HL-60 (cell line): ENCODE results near the gene KARS1.

ENCODE experiments used
- DNase-seq, 2 experiments: peaks; one replicate each; pipeline ENCODE4 v3.0.0-alpha.2; 2010 to 2020; ENCODE audit warnings: low read depth in 1 of 2, low spot score in 1 of 2
- H3K27ac ChIP-seq: fragments of 250-450 bp; sonication (Bioruptor Pico); replicated peaks from 2 replicates; pipeline ENCODE4 v1.5.1; 2020; ENCODE audit warnings: mild to moderate bottlenecking, moderate library complexity
- H3K27me3 ChIP-seq: fragments of 250-450 bp; sonication (Bioruptor Pico); 2 replicates; pipeline ENCODE4 v1.5.1; 2021; ENCODE audit warnings: mild to moderate bottlenecking, moderate library complexity; ENCODE audit not compliant: insufficient read depth, poor library complexity, severe bottlenecking
- H3K4me3 ChIP-seq: replicated peaks from 2 replicates; pipeline ENCODE4 v1.5.1; 2011; ENCODE audit warnings: mild to moderate bottlenecking, control low read depth, low read length; ENCODE audit not compliant: insufficient read depth
- CTCF ChIP-seq: IDR thresholded peaks from one replicate; pipeline ENCODE4 v1.5.1; 2011; ENCODE audit warnings: low read length, control low read depth, inconsistent platforms; ENCODE audit not compliant: insufficient read depth
- GABPA ChIP-seq: IDR thresholded peaks from 2 replicates; pipeline ENCODE4 v1.6.1; 2012; ENCODE audit warnings: low read depth
- POLR2AphosphoS5 ChIP-seq: IDR thresholded peaks from 2 replicates; pipeline ENCODE4 v1.6.1; 2012; ENCODE audit warnings: low read depth
- REST ChIP-seq: IDR thresholded peaks from 2 replicates; pipeline ENCODE4 v1.6.1; 2012; ENCODE audit warnings: low read depth; ENCODE audit not compliant: insufficient replicate concordance
- SPI1 ChIP-seq: IDR thresholded peaks from 2 replicates; pipeline ENCODE4 v1.6.1; 2012; ENCODE audit warnings: low read depth, mild to moderate bottlenecking, borderline replicate concordance

The KARS1 gene

GRCh38 chr16:75578212-75578611 is 69.3 kb downstream of the KARS1 start:
- no peak overlapping the region for H3K4me3 ChIP-seq
- TF ChIP-seq POLR2AphosphoS5, result no peak
- TF ChIP-seq CTCF, result no peak
- no peak for TF ChIP-seq SPI1
- TF ChIP-seq GABPA, result no peak
- no peak for TF ChIP-seq REST
- DNase-seq, result no peak

More at GRCh38 chr16:75578212-75578611, 69.3 kb downstream of the KARS1 start:
- no peaks in the 10 kb centered on the region for H3K27me3 ChIP-seq
- H3K27ac ChIP-seq, result no peak overlapping the region
